Glutamatergic neuron (in vitro differentiated cells): Measurements from ENCODE around the gene GHITM. TPM values are rescaled to one million over a fixed set of nuclear protein-coding genes. Genes with fewer than 3 reads are reported as not detected.
"Not testable (repeated sequence)": the region's sequence is repeated elsewhere in the genome, so short reads cannot be mapped to it uniquely, and the experiment has no call there.

ENCODE experiments used
- DNase-seq: peaks from one replicate; pipeline ENCODE4 v3.0.0; 2022
- H3K27ac Mint-ChIP-seq: one replicate; pipeline ENCODE4 v1.8.0; 2020; ENCODE audit warnings: mild to moderate bottlenecking, mixed read lengths, inconsistent platforms; ENCODE audit not compliant: unreplicated experiment
- H3K27me3 Mint-ChIP-seq: one replicate; pipeline ENCODE4 v1.8.0; 2020; ENCODE audit warnings: mild to moderate bottlenecking, moderate library complexity, mixed read lengths, inconsistent platforms; ENCODE audit not compliant: unreplicated experiment
- H3K36me3 Mint-ChIP-seq: one replicate; pipeline ENCODE4 v1.8.0; 2020; ENCODE audit warnings: mild to moderate bottlenecking, mixed read lengths, inconsistent platforms; ENCODE audit not compliant: unreplicated experiment
- H3K4me1 Mint-ChIP-seq: one replicate; pipeline ENCODE4 v1.8.0; 2020; ENCODE audit warnings: mild to moderate bottlenecking, low read depth, mixed read lengths, inconsistent platforms; ENCODE audit not compliant: unreplicated experiment
- H3K4me3 Mint-ChIP-seq: one replicate; pipeline ENCODE4 v1.8.0; 2020; ENCODE audit warnings: mild to moderate bottlenecking, mixed read lengths, inconsistent platforms; ENCODE audit not compliant: unreplicated experiment
- H3K9me3 Mint-ChIP-seq: one replicate; pipeline ENCODE4 v1.8.0; 2020; ENCODE audit warnings: mild to moderate bottlenecking, moderate library complexity, mixed read lengths, inconsistent platforms; ENCODE audit not compliant: unreplicated experiment
- CTCF ChIP-seq: fragments of 200-600 bp; sonication (generic); IDR thresholded peaks from one replicate; pipeline ENCODE4 v1.5.0; 2021; ENCODE audit not compliant: partially characterized antibody, unreplicated experiment
- total RNA-seq: library from RNA; stranded (reverse); fragmentation: NEBNext Ultra II Directional; extraction: Animal tissue kit (Norgen Biotek cat#: 25700); gene quantifications from one replicate; pipeline ENCODE4 v1.2.1, GENCODE V29; 2021; ENCODE audit not compliant: unreplicated experiment

The GHITM gene
- total RNA-seq, 1 donor from 2014 or later, result 120 TPM

- TF ChIP-seq CTCF, result no peak
- H3K27ac Mint-ChIP-seq, result no peak overlapping the region
Measured at GRCh38 chr10:84176836-84177474, 37.6 kb downstream of the GHITM start.

GRCh38 chr10:84177541-84178141, 38.3 kb downstream of the GHITM start:
- DNase-seq, result no peak

More at GRCh38 chr10:84176836-84177474, 37.6 kb downstream of the GHITM start:
- no peaks in the 10 kb centered on the region for H3K4me1 Mint-ChIP-seq
- H3K4me3 Mint-ChIP-seq, result no peak overlapping the region
- peaks cover 2% of the 10 kb centered on the region for H3K27me3 Mint-ChIP-seq
- peaks cover 6% of the 10 kb centered on the region for H3K9me3 Mint-ChIP-seq
- no peak for DNase-seq
- H3K36me3 Mint-ChIP-seq, result no peaks in the 10 kb centered on the region

GRCh38 chr10:84178160-84178609, 38.9 kb downstream of the GHITM start:
- Mint-ChIP-seq H3K4me1 (no peaks in the 10 kb centered on the region), H3K4me3 (no peak overlapping the region), H3K36me3 (no peaks in the 10 kb centered on the region), H3K27ac (no peak overlapping the region), H3K9me3 (peaks cover 2% of the 10 kb centered on the region), H3K27me3 (peaks cover 2% of the 10 kb centered on the region)
- no peak for DNase-seq
- no peak for TF ChIP-seq CTCF

More at GRCh38 chr10:84177541-84178141, 38.3 kb downstream of the GHITM start:
- no peak for TF ChIP-seq CTCF
- Mint-ChIP-seq H3K36me3 (no peaks in the 10 kb centered on the region), H3K9me3 (peaks cover 2% of the 10 kb centered on the region), H3K4me3 (no peak overlapping the region), H3K4me1 (no peaks in the 10 kb centered on the region), H3K27ac (no peak overlapping the region), H3K27me3 (peaks cover 2% of the 10 kb centered on the region)

GRCh38 chr10:84179059-84179710, 39.9 kb downstream of the GHITM start:
- TF ChIP-seq CTCF, result no peak
- no peaks in the 10 kb centered on the region for H3K36me3 Mint-ChIP-seq
- no peak for DNase-seq
- H3K9me3 Mint-ChIP-seq, result peaks cover 2% of the 10 kb centered on the region
- peaks cover 2% of the 10 kb centered on the region for H3K27me3 Mint-ChIP-seq
- no peak overlapping the region for H3K4me3 Mint-ChIP-seq
- no peak overlapping the region for H3K27ac Mint-ChIP-seq
- H3K4me1 Mint-ChIP-seq, result no peaks in the 10 kb centered on the region

- DNase-seq, H3K36me3 Mint-ChIP-seq, H3K9me3 Mint-ChIP-seq, H3K4me3 Mint-ChIP-seq, H3K27ac Mint-ChIP-seq, H3K4me1 Mint-ChIP-seq, H3K27me3 Mint-ChIP-seq: not testable (repeated sequence)
Measured at GRCh38 chr10:84180386-84180785, 41.1 kb downstream of the GHITM start.
